ENCODE measurements around the gene DEUP1. TPM values are rescaled to one million over a fixed set of nuclear protein-coding genes. Genes with fewer than 3 reads are reported as not detected.

The DEUP1 gene
- total RNA-seq, 1 donor = not detected

DNA sequence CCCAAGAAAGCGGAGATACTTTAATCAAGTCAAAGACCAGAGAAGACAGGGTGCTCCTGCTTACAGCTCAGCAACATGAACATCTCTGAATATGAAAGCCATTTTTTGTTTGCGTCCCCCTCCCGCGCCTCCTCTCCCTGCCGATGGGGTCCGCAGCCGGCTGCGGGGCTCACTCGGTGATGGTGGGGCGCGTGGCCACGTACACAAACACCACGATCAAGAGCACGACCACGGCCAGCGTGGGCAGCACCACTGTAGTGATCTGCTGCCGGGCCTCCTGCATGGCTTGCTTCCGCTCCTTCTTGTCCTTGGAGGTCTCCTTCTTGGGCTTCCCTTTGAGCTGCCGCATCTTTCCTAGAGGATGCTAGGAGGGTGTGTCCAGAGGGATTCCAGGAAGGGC, 148.3 kb downstream of the DEUP1 start:
- H3K4me3 ChIP-seq (ENCODE audit: low read length) = no peak overlapping the region
- H3K9me3 ChIP-seq (ENCODE audit: low read depth, low read length) = no peaks in the 10 kb centered on the region
- H3K27me3 ChIP-seq (ENCODE audit: insufficient read depth, low read length) = no peaks in the 10 kb centered on the region

DNA sequence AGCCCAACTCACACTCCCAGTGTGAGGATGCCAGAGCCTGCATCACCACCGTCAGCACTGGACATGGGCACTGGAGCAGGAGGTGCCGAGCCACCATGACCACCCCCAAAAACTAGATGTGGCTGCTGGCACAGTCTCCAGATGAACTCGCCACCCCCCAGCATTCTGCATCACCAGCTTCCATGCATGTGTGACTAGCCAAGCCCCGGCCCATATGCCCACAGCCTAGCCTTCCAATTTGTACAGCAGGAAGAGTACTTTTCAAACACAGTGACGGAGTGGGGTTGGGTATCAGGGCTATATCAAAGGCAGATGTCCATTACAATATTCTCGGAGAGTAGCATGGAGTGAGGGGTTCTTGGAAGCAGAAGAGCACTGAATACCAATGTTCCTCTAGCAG, 149.7 kb downstream of the DEUP1 start:
- no peaks in the 10 kb centered on the region for H3K9me3 ChIP-seq (ENCODE audit: low read depth, low read length)
- H3K4me3 ChIP-seq (ENCODE audit: low read length) = no peak overlapping the region
- H3K27me3 ChIP-seq (ENCODE audit: insufficient read depth, low read length) = no peaks in the 10 kb centered on the region
- H3K4me1 ChIP-seq (ENCODE audit: insufficient read depth, low read length) = no peaks in the 10 kb centered on the region

More for the DNA sequence above, 148.3 kb downstream of the DEUP1 start:
- H3K4me1 ChIP-seq (ENCODE audit: insufficient read depth, low read length) = no peaks in the 10 kb centered on the region

DNA sequence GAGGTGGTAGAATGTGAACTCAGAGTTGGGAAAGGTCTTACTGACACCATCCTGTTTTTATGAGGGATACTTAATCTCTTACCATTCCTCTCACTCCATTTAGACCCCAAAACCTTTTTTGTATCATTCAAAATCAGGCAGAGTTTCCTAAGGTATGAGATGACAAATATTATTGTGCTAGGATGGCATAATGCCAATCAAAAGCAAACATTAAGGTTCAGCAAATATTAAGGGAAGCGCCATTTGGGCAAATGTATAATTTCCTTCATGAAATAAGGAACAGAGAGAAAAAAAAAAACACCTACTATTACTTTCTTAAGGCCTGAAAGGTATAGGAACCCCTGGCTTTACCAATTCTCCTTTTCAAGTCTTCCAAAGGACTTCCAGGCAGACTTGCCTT, 150.2 kb downstream of the DEUP1 start:
- Histone ChIP-seq H3K4me3 (ENCODE audit: low read length) (no peak overlapping the region), H3K27me3 (ENCODE audit: insufficient read depth, low read length) (no peaks in the 10 kb centered on the region), H3K4me1 (ENCODE audit: insufficient read depth, low read length) (no peaks in the 10 kb centered on the region), H3K9me3 (ENCODE audit: low read depth, low read length) (no peaks in the 10 kb centered on the region)

DNA sequence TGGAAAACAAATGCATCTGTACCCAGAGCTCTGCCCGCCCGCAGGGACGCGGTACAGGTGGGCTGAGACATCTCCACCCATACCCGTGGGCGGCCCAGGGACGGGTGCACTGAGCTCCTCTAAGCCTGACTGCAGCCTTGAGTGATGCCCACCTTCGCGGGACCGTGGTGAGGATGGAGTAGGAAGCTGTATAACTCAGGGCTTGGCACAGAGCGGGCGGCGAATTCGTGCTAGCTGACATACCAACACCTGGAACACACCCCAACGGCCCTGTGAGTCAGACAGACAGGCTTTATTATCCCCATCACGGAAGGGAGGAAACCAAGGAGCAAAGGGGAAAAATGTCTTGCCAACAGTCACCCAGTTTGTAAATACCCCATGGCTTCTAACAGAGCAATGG, 150.7 kb downstream of the DEUP1 start:
- Histone ChIP-seq H3K9me3 (ENCODE audit: low read depth, low read length) (no peaks in the 10 kb centered on the region), H3K4me1 (ENCODE audit: insufficient read depth, low read length) (no peaks in the 10 kb centered on the region), H3K4me3 (ENCODE audit: low read length) (no peak overlapping the region), H3K27me3 (ENCODE audit: insufficient read depth, low read length) (no peaks in the 10 kb centered on the region)

DNA sequence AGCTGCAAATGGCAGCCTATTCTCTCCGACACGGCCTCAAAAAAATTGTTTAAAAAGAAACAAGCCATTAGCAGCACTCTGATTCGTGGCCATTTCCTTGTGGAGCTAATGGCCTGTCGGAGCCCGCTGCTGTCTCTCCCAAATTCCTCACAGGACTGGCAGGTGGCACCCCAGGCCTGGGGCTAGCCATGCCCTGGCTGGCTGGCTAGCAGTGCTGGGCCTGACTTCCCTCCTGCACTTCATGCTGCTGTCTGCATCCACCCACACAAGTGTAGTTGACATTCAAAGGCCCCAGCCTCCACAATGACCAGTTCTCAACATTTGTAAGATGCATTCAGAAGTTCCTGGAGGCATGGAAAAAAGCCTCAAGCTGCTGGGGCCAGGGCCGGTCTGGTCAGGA, 151.2 kb downstream of the DEUP1 start:
- no peaks in the 10 kb centered on the region for H3K9me3 ChIP-seq (ENCODE audit: low read depth, low read length)
- no peak overlapping the region for H3K4me3 ChIP-seq (ENCODE audit: low read length)
- H3K4me1 ChIP-seq (ENCODE audit: insufficient read depth, low read length) = no peaks in the 10 kb centered on the region
- H3K27me3 ChIP-seq (ENCODE audit: insufficient read depth, low read length) = no peaks in the 10 kb centered on the region

DNA sequence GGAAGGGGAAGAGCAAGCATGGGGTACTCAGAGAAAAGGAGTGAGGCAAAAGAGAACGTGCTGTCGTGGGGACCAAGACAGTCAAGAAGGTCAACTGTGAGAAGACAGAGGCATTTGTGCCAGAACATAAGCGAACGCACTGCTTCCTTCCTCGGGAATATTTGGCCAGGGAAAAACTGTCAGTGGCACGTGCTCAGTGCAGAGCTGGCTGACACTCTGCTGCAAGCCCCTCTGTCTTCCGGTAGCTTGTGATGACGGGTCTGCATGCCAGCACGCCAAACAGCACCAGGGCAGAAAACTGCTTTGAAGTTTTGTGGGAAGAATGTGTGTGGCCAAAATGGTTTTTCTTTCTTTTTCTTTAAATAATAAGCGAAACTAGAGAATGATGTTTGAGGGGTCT, 152.0 kb downstream of the DEUP1 start:
- H3K4me3 ChIP-seq (ENCODE audit: low read length) = no peak overlapping the region
- no peaks in the 10 kb centered on the region for H3K27me3 ChIP-seq (ENCODE audit: insufficient read depth, low read length)
- no peaks in the 10 kb centered on the region for H3K9me3 ChIP-seq (ENCODE audit: low read depth, low read length)
- no peaks in the 10 kb centered on the region for H3K4me1 ChIP-seq (ENCODE audit: insufficient read depth, low read length)

DNA sequence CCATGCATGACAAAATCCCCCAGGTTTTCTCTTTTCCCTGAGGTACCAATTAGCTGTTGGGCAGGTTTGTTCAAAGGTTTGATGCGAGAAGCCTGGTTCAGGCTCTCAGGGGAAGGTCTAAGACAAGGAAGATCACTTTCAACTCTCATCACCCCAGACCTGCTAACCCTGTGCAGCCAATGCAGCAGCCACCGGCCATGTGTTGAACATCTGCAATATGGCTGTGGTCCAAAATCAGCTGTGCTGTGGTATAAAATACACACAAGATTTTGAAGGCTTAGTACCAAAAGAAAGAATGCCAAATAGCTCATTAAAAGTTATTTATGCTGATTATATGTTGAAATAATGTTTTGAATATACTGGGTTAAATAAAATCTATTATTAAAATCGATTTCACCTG, 154.2 kb downstream of the DEUP1 start:
- Histone ChIP-seq H3K9me3 (ENCODE audit: low read depth, low read length) (no peaks in the 10 kb centered on the region), H3K4me3 (ENCODE audit: low read length) (no peak overlapping the region), H3K4me1 (ENCODE audit: insufficient read depth, low read length) (no peaks in the 10 kb centered on the region), H3K27me3 (ENCODE audit: insufficient read depth, low read length) (no peaks in the 10 kb centered on the region)

DNA sequence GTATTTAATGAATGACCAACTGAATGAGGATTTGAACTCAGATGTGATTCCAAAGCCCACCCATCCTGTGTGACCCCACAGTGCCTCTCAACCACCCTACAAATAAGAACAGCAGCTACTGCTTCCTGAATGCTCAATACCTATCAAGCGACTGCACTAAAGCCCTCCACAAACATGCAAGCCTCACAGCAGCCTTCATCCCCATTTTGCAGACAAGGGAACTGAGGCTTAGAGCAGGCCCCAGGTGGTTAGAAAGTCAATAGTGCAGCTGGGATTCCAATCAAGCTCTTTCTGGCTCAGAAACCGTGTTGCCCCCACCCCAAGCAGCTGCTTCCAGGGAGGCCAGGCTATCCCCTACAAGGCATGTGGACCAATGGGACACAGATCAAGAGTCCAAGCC, 155.4 kb downstream of the DEUP1 start:
- Histone ChIP-seq H3K4me1 (ENCODE audit: insufficient read depth, low read length) (no peaks in the 10 kb centered on the region), H3K27me3 (ENCODE audit: insufficient read depth, low read length) (no peaks in the 10 kb centered on the region), H3K9me3 (ENCODE audit: low read depth, low read length) (no peaks in the 10 kb centered on the region), H3K4me3 (ENCODE audit: low read length) (no peak overlapping the region)

DNA sequence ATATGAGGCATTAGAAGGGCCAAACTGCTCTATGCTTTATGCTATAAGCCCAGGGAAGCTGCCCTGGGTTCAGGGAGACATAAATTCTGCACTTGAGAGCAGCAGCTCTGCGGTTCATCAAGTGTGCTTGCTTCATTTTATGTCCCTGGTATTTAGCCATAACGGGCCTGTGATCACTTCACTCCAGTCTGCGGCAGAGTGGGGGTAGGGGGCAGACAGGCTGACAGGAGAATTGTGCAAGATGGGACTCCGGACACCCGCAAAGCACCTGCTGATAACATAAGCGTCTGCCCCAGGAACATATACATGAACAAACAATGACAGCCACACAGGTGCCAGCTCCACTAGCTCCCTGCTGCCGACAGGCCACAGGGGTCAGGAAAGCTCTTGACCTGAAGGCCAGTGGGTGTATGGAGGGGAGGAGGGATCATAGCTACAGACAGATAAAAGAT, 156.5 kb downstream of the DEUP1 start:
- no peaks in the 10 kb centered on the region for H3K9me3 ChIP-seq (ENCODE audit: low read depth, low read length)
- no peaks in the 10 kb centered on the region for H3K4me1 ChIP-seq (ENCODE audit: insufficient read depth, low read length)
- H3K4me3 ChIP-seq (ENCODE audit: low read length) = no peak overlapping the region
- no peaks in the 10 kb centered on the region for H3K27me3 ChIP-seq (ENCODE audit: insufficient read depth, low read length)

Other genes starting within 250 kb of the DEUP1 start
- 34.1 TPM for gene SLC36A4, start 132.8 kb upstream of the DEUP1 start, total RNA-seq
- 3.3 TPM for gene SMCO4, start 212.6 kb downstream of the DEUP1 start, total RNA-seq

Measured in mononuclear cell (primary cell).